CD14-positive monocyte (primary cell): Measurements from ENCODE around the gene OR2T12. TPM values are rescaled to one million over a fixed set of nuclear protein-coding genes. Genes with fewer than 3 reads are reported as not detected.
"Not testable (repeated sequence)": the region's sequence is repeated elsewhere in the genome, so short reads cannot be mapped to it uniquely, and the experiment has no call there.

Experiments
- DNase-seq, 3 donors: peaks; one replicate each; pipeline ENCODE4 v3.0.0-alpha.2; 2011 to 2022
- H2AFZ ChIP-seq: 2 replicates; pipeline ENCODE4 v1.6.0; 2012; ENCODE audit warnings: mild to moderate bottlenecking, low read depth, low read length, inconsistent platforms; ENCODE audit not compliant: insufficient read depth, poor library complexity, severe bottlenecking
- H3K27ac ChIP-seq, 2 donors: 1 replicate in 1 of 2; 2 replicates in 1 of 2; pipeline ENCODE4 v1.5.1; 2012 to 2013; ENCODE audit warnings: low read length in 2 of 2, control low read depth in 1 of 2, inconsistent platforms in 1 of 2, low read depth in 1 of 2, mild to moderate bottlenecking in 1 of 2
- H3K27me3 ChIP-seq, 2 donors: one replicate each; pipeline versions ENCODE4 v1.6.0 to v1.6.1; 2011 to 2013; ENCODE audit warnings: low read length in 2 of 2; ENCODE audit not compliant: control insufficient read depth in 2 of 2, insufficient read depth in 2 of 2
- H3K36me3 ChIP-seq, 2 donors: replicated peaks in 1 of 2; 1 replicate in 1 of 2; 2 replicates in 1 of 2; pipeline versions ENCODE4 v1.5.1 to v1.6.1; 2012 to 2013; ENCODE audit warnings: low read length in 2 of 2, control low read depth in 1 of 2, inconsistent platforms in 1 of 2, mild to moderate bottlenecking in 1 of 2; ENCODE audit not compliant: insufficient read depth in 2 of 2, control insufficient read depth in 1 of 2
- H3K4me1 ChIP-seq, 2 donors: 1 replicate in 1 of 2; 2 replicates in 1 of 2; pipeline versions ENCODE4 v1.5.1 to v1.6.1; 2012 to 2013; ENCODE audit warnings: low read length in 2 of 2, control low read depth in 1 of 2, inconsistent platforms in 1 of 2, mild to moderate bottlenecking in 1 of 2, moderate library complexity in 1 of 2; ENCODE audit not compliant: insufficient read depth in 2 of 2, control insufficient read depth in 1 of 2
- H3K4me2 ChIP-seq: replicated peaks from 2 replicates; pipeline ENCODE3; 2012; ENCODE audit warnings: low read length, moderate library complexity, mild to moderate bottlenecking; ENCODE audit not compliant: poor library complexity, severe bottlenecking; ENCODE audit errors: extremely low read depth
- H3K4me3 ChIP-seq, 3 experiments: fragments of 200-600 bp in 1 of 3; sonication (generic) in 1 of 3; replicated peaks in 1 of 3; 1 replicate in 2 of 3; 2 replicates in 1 of 3; pipeline ENCODE4 v1.5.1; 2011 to 2013; ENCODE audit warnings: low read length in 3 of 3, mild to moderate bottlenecking in 3 of 3, control low read depth in 2 of 3, low read depth in 2 of 3, inconsistent platforms in 1 of 3, moderate library complexity in 1 of 3
- H3K79me2 ChIP-seq: 2 replicates; pipeline ENCODE4 v1.6.0; 2012; ENCODE audit warnings: mild to moderate bottlenecking, control low read depth, inconsistent platforms, low read length, moderate library complexity; ENCODE audit not compliant: insufficient read depth
- H3K9ac ChIP-seq: 2 replicates; pipeline ENCODE4 v1.6.0; 2017; ENCODE audit warnings: low read length, mild to moderate bottlenecking; ENCODE audit not compliant: insufficient read depth, poor library complexity, severe bottlenecking
- H3K9me3 ChIP-seq, 2 donors: replicated peaks in 1 of 2; 1 replicate in 1 of 2; 2 replicates in 1 of 2; pipeline versions ENCODE4 v1.5.1 to v1.6.1; 2012 to 2013; ENCODE audit warnings: low read length in 2 of 2, control low read depth in 1 of 2; ENCODE audit not compliant: control insufficient read depth in 1 of 2, insufficient read depth in 1 of 2
- H4K20me1 ChIP-seq: 2 replicates; pipeline ENCODE4 v1.6.0; 2012; ENCODE audit warnings: mild to moderate bottlenecking, low read length, control low read depth, moderate library complexity; ENCODE audit not compliant: insufficient read depth
- H3K27ac Mint-ChIP-seq, 7 donors: one replicate each; pipeline ENCODE4 v1.8.0; 2020; ENCODE audit warnings: mild to moderate bottlenecking in 7 of 7, mixed read lengths in 7 of 7, moderate library complexity in 6 of 7, inconsistent platforms in 2 of 7
- H3K27me3 Mint-ChIP-seq, 3 donors: one replicate each; pipeline ENCODE4 v1.8.0; 2021 to 2022; ENCODE audit warnings: low read depth in 3 of 3, mild to moderate bottlenecking in 3 of 3, mixed read lengths in 3 of 3, moderate library complexity in 3 of 3, inconsistent platforms in 1 of 3
- H3K36me3 Mint-ChIP-seq, 2 donors: one replicate each; pipeline ENCODE4 v1.8.0; 2020; ENCODE audit warnings: mixed read lengths in 2 of 2, inconsistent platforms in 1 of 2, mild to moderate bottlenecking in 1 of 2
- H3K4me1 Mint-ChIP-seq: one replicate; pipeline ENCODE4 v1.8.0; 2020; ENCODE audit warnings: mild to moderate bottlenecking, mixed read lengths
- H3K4me3 Mint-ChIP-seq, 2 donors: one replicate each; pipeline ENCODE4 v1.8.0; 2020; ENCODE audit warnings: mild to moderate bottlenecking in 2 of 2, mixed read lengths in 2 of 2, moderate library complexity in 1 of 2
- H3K9me3 Mint-ChIP-seq, 7 donors: one replicate each; pipeline ENCODE4 v1.8.0; 2020 to 2022; ENCODE audit warnings: mixed read lengths in 7 of 7, mild to moderate bottlenecking in 6 of 7, moderate library complexity in 6 of 7, inconsistent platforms in 2 of 7
- CTCF ChIP-seq: fragments of 200-600 bp; IDR thresholded peaks from one replicate; pipeline ENCODE4 v1.8.0; 2022; ENCODE audit warnings: antibody characterized with exemption, mild to moderate bottlenecking
- WGBS: methylation state at CpG from one replicate; pipeline ENCODE4 v1.1.5; 2013; ENCODE audit warnings: missing lambda C conversion rate; ENCODE audit not compliant: insufficient coverage; 5-methylcytosine and 5-hydroxymethylcytosine counted together
- intact Hi-C, 2 donors: fragments of 100-400 bp; cut with micrococcal nuclease; formaldehyde crosslinking; loops; one replicate each; pipeline versions ENCODE4 v1.15.0 to v1.15.1; 2023
- polyA plus RNA-seq, 3 donors: library from polyadenylated mRNA; depleted of rRNA in 1 of 3; unstranded in 2 of 3; stranded (reverse) in 1 of 3; fragments of 300-500 nt in 2 of 3; fragments of >200 nt in 1 of 3; fragmentation: Illumina TruSeq in 2 of 3; gene quantifications; 1 replicate in 2 of 3; 2 replicates in 1 of 3; pipeline ENCODE4 v1.2.3, GENCODE V29; 2012 to 2021

The OR2T12 gene
- polyA plus RNA-seq, 3 donors: not detected

DNA sequence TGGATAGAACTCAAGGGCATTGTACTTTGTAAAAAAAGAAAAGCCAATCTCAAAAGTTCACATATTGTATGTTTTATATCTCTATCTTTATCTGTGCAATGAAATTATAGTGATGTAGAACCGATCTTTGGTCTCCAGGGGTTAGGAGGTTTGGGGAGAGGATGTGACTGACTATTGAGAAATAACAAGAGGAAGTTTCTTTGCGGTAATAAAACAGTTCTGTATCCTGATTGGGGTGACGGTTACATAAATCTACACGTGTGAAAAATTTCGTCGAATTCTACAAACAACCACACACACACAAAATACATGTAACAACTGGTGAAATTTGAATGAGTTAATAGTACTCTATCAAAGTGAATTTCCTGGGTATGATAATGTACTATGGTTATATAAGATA is 14.8 kb downstream of the OR2T12 start:
- no peak overlapping the region for H3K4me2 ChIP-seq
- no peaks in the 10 kb centered on the region for H3K27me3 Mint-ChIP-seq
- no CpG with 5 or more reads among the region's 6 CpGs for WGBS

DNA sequence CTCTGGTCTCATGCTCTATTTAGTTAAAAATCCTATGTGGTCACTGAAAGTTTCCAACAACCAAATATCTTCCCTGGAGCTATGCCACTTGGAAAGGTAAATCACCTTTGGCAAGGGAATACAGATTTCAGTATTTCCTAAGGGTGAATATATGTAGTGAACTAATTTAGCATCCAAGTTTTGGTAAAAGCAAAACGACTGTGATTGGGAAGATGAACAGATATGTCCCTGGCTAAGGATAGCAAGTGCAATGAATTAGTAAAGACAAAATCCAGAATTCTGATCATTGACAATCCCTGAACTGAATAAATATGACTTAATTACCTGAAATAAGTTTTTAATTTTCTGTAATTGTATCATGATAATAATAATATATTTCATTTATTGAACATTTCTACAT is 25.3 kb downstream of the OR2T12 start, which contains the start of gene OR2T33:
TSS of gene OR2T33 (minus strand) at position 101 of the 400 bp plus-strand sequence. CDS start 4,162 bp downstream, outside the sequence.
- no peaks in the 10 kb centered on the region for H3K36me3 ChIP-seq
- Mint-ChIP-seq H3K4me3 (no peak within 1 kb of the TSS), H3K9me3 (peaks cover 0 to 5% (median 2%) of the 10 kb centered on the region in 7 donors), H3K36me3 (no peaks in the 10 kb centered on the region), H3K27me3 (no peaks in the 10 kb centered on the region), H3K4me1 (peaks cover 3% of the 10 kb centered on the region), H3K27ac (no peak within 1 kb of the TSS)
- H4K20me1 ChIP-seq: no peaks in the 10 kb centered on the region
- H3K4me1 ChIP-seq: no peaks in the 10 kb centered on the region
- no CpG with 5 or more reads among the region's 1 CpG for WGBS
- no peak within 1 kb of the TSS for H3K4me2 ChIP-seq
- intact Hi-C loops: no loop called here
- no peak for TF ChIP-seq CTCF
- no peak for DNase-seq
- H3K27ac ChIP-seq: no peak within 1 kb of the TSS
- H3K79me2 ChIP-seq: no peaks in the 10 kb centered on the region
- no peaks in the 10 kb centered on the region for H3K27me3 ChIP-seq
- no peak within 1 kb of the TSS for H3K9ac ChIP-seq
- H2AFZ ChIP-seq: no peak within 1 kb of the TSS
- no peak within 1 kb of the TSS for H3K4me3 ChIP-seq
- no peaks in the 10 kb centered on the region for H3K9me3 ChIP-seq

More for the DNA sequence above, 14.8 kb downstream of the OR2T12 start:
- H3K9me3 Mint-ChIP-seq: peaks cover 0 to 6% (median 1%) of the 10 kb centered on the region in 7 donors
- Histone ChIP-seq H3K4me3 (no peak overlapping the region), H2AFZ (no peak overlapping the region), H3K9me3 (no peaks in the 10 kb centered on the region), H3K27me3 (no peaks in the 10 kb centered on the region), H3K9ac (no peak overlapping the region), H3K27ac (no peak overlapping the region), H3K4me1 (no peaks in the 10 kb centered on the region), H3K36me3 (no peaks in the 10 kb centered on the region), H4K20me1 (no peaks in the 10 kb centered on the region), H3K79me2 (no peaks in the 10 kb centered on the region)
- no peak overlapping the region for H3K27ac Mint-ChIP-seq
- no peak for TF ChIP-seq CTCF
- H3K4me3 Mint-ChIP-seq: no peak overlapping the region
- no peaks in the 10 kb centered on the region for H3K36me3 Mint-ChIP-seq
- DNase-seq: peak in 1 of 3 donors; percentile 1
- peaks cover 8% of the 10 kb centered on the region for H3K4me1 Mint-ChIP-seq
- intact Hi-C loops: no loop called here

DNA sequence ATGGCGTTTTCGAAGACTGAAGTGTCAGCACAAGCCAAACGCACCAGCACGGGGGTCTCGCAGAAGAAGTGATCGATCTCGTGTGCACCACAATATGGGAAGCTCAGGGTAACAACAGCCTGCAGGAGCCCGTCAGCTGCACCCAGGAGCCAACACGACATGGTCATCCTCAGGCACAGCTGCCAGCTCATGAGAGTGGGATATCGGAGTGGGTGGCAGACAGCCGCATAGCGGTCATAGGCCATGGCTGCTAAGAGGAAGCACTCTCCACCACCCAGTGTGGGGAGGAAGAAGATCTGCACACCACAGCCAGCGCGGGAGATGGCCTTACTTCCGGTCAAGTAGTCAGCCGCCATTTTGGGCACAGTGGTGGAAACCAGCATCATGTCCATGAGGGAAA is 30.0 kb downstream of the OR2T12 start:
- H3K4me2 ChIP-seq, H3K4me1 ChIP-seq, H3K4me3 Mint-ChIP-seq, DNase-seq, H3K9ac ChIP-seq, H3K27ac ChIP-seq, H4K20me1 ChIP-seq, H3K27me3 Mint-ChIP-seq, H3K27me3 ChIP-seq, H3K36me3 ChIP-seq, H3K27ac Mint-ChIP-seq, H3K9me3 ChIP-seq, H2AFZ ChIP-seq, H3K4me1 Mint-ChIP-seq, H3K79me2 ChIP-seq, H3K4me3 ChIP-seq, intact Hi-C loops, H3K9me3 Mint-ChIP-seq, H3K36me3 Mint-ChIP-seq: not testable (repeated sequence)
- WGBS: 100% methylated on average over 2 of the region's 16 CpGs
